Suprapubic skin (tissue), 4 donors: ENCODE results near the gene FAM229B. TPM values are rescaled to one million over a fixed set of nuclear protein-coding genes. Genes with fewer than 3 reads are reported as not detected.

ENCODE experiments used
- DNase-seq, 2 donors: peaks; one replicate each; pipeline ENCODE4 v3.0.0-alpha.2; 2019; ENCODE audit warnings: low spot score in 2 of 2
- H3K27ac ChIP-seq: fragments of 200-600 bp; sonication (generic); one replicate; pipeline ENCODE4 v1.5.1; 2019
- H3K27me3 ChIP-seq: fragments of 200-600 bp; sonication (generic); one replicate; pipeline ENCODE4 v1.5.1; 2019
- H3K36me3 ChIP-seq: fragments of 200-600 bp; sonication (generic); one replicate; pipeline ENCODE4 v1.5.1; 2019
- H3K4me1 ChIP-seq: fragments of 200-600 bp; sonication (generic); one replicate; pipeline ENCODE4 v1.5.1; 2019
- H3K4me3 ChIP-seq: fragments of 200-600 bp; sonication (generic); one replicate; pipeline ENCODE4 v1.5.1; 2019; ENCODE audit warnings: mild to moderate bottlenecking
- H3K9me3 ChIP-seq: fragments of 200-600 bp; sonication (generic); one replicate; pipeline ENCODE4 v1.5.1; 2019
- EP300 ChIP-seq: sonication (generic); formaldehyde crosslinking; IDR thresholded peaks from one replicate; pipeline ENCODE4 v1.6.1; 2017; ENCODE audit warnings: antibody characterized with exemption
- POLR2A ChIP-seq, 2 donors: fragments of 450-650 bp; IDR thresholded peaks; one replicate each; pipeline ENCODE4 v1.6.1; 2017; ENCODE audit warnings: antibody characterized with exemption in 2 of 2, mild to moderate bottlenecking in 2 of 2, moderate library complexity in 2 of 2
- POLR2AphosphoS5 ChIP-seq, 3 donors: sonication (generic); formaldehyde crosslinking; IDR thresholded peaks; one replicate each; pipeline ENCODE4 v1.6.1; 2017; ENCODE audit warnings: antibody characterized with exemption in 3 of 3
- WGBS: methylation state at CpG from one replicate; pipeline ENCODE4 v1.1.5; 2018; 5-methylcytosine and 5-hydroxymethylcytosine counted together
- total RNA-seq, 4 donors: library from RNA; depleted of rRNA; stranded (reverse); fragments of >200 nt; gene quantifications; one replicate each; pipeline ENCODE4 v1.1.0, GENCODE V29; 2016
- TF ChIP-seq, protein P1 (sequence below), 2 donors: fragments of 200-600 bp in 1 of 2; fragments of 450-650 bp in 1 of 2; sonication (generic) in 1 of 2; IDR thresholded peaks; one replicate each; pipeline ENCODE4 v1.5.1; 2016 to 2019; ENCODE audit warnings: antibody characterized with exemption in 2 of 2, mild to moderate bottlenecking in 1 of 2, moderate library complexity in 1 of 2

FAM229B gene
- total RNA-seq: 1 to 10 TPM in 3 of 4 donors, under 1 TPM in 1; 0.72 to 3.9 (median 2.4) TPM

DNA sequence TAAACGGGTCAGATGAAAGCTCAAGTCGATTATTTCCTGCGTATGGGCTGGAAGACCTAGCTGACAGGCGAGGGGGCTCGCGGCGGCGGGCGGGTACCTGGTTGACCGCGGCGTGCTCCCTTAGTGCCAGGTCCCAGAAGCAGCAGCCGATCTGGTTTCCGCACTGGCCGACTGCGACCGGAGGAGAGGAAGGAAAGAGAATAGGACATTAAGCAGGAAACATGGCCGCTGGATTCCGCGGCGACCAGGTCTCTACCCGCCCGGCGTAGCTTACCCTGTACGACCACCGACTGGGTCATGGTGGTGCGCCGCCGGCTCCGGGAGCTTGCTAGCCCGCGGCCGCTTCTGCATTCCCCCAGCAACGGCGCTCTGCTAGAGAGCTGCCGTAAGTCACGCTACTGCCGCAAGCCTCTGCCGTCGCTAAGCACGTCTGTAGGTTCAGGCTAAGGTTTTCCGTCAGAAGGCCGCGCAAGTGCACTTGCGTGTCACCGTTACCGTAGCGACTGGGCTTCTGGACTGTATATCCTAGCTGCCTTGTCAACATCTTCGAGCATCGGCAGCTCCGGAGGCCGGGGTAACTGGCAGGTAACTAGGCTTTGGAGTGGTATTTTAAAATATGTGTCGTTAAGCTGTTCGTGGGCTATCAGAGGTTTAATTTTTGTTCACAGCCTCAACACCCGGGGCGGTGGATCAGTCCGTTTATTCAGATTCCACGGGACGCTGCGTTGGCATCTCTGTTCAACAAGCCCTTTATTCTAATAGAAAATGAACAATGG lies at the start of gene FAM229B, which contains the start of gene TUBE1:
Gene FAM229B, plus strand, starts transcription at position 456 of the 776 bp plus-strand sequence. CDS start 11,693 bp downstream, outside the sequence.
Gene TUBE1, minus strand, starts transcription at position 347 of the 776 bp plus-strand sequence. Its CDS starts 48 bp downstream, at position 299.
- H3K36me3 ChIP-seq: peaks cover 4% of the 10 kb centered on the region
- TF ChIP-seq POLR2AphosphoS5 (IDR thresholded peaks at IDR 0.05): peak in 1 of 3 donors; percentile 68
- peak; percentile 29 to 73 for TF ChIP-seq POLR2A (IDR thresholded peaks at IDR 0.05)
- TF ChIP-seq EP300: no peak
- TF ChIP-seq, protein P1, sequence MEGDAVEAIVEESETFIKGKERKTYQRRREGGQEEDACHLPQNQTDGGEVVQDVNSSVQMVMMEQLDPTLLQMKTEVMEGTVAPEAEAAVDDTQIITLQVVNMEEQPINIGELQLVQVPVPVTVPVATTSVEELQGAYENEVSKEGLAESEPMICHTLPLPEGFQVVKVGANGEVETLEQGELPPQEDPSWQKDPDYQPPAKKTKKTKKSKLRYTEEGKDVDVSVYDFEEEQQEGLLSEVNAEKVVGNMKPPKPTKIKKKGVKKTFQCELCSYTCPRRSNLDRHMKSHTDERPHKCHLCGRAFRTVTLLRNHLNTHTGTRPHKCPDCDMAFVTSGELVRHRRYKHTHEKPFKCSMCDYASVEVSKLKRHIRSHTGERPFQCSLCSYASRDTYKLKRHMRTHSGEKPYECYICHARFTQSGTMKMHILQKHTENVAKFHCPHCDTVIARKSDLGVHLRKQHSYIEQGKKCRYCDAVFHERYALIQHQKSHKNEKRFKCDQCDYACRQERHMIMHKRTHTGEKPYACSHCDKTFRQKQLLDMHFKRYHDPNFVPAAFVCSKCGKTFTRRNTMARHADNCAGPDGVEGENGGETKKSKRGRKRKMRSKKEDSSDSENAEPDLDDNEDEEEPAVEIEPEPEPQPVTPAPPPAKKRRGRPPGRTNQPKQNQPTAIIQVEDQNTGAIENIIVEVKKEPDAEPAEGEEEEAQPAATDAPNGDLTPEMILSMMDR (IDR thresholded peaks at IDR 0.05): no peak
- WGBS: 1% methylated on average over 25 of the region's 60 CpGs
- peak within 1 kb of the TSS; percentile 95 for H3K4me3 ChIP-seq
- peak; percentile 91 to 93 for DNase-seq
- no peaks in the 10 kb centered on the region for H3K27me3 ChIP-seq
- H3K4me1 ChIP-seq: peaks cover 17% of the 10 kb centered on the region
- peak within 1 kb of the TSS; percentile 90 for H3K27ac ChIP-seq
- H3K9me3 ChIP-seq: no peaks in the 10 kb centered on the region

GRCh38 chr6:112037783-112038216 lies 49.6 kb upstream of the FAM229B start:
- Histone ChIP-seq H3K36me3 (no peaks in the 10 kb centered on the region), H3K27me3 (no peaks in the 10 kb centered on the region), H3K9me3 (no peaks in the 10 kb centered on the region), H3K4me3 (no peak overlapping the region), H3K27ac (peak overlapping the region; percentile 90), H3K4me1 (peaks cover 62% of the 10 kb centered on the region)
- DNase-seq: peak; percentile 88 to 93
- 34% methylated on average over 7 of the region's 8 CpGs for WGBS
- TF ChIP-seq POLR2AphosphoS5 (IDR thresholded peaks at IDR 0.05) (peak in 2 of 3 donors; percentile 64 to 78), POLR2A (IDR thresholded peaks at IDR 0.05) (peak in 1 of 2 donors; percentile 45)
- TF ChIP-seq, protein P1 (IDR thresholded peaks at IDR 0.05): no peak

GRCh38 chr6:112038268-112038667 lies 49.1 kb upstream of the FAM229B start:
- TF ChIP-seq EP300 (no peak), POLR2A (IDR thresholded peaks at IDR 0.05) (no peak), POLR2AphosphoS5 (IDR thresholded peaks at IDR 0.05) (no peak)
- TF ChIP-seq, protein P1 (IDR thresholded peaks at IDR 0.05): no peak
- no peak overlapping the region for H3K4me3 ChIP-seq
- peaks cover 63% of the 10 kb centered on the region for H3K4me1 ChIP-seq
- peak overlapping the region; percentile 90 for H3K27ac ChIP-seq
- H3K36me3 ChIP-seq: no peaks in the 10 kb centered on the region
- no peaks in the 10 kb centered on the region for H3K9me3 ChIP-seq
- no peak for DNase-seq
- H3K27me3 ChIP-seq: no peaks in the 10 kb centered on the region
- WGBS: 70% methylated on average over 5 of the region's 5 CpGs

GRCh38 chr6:112038756-112039430 lies 48.5 kb upstream of the FAM229B start:
- H3K9me3 ChIP-seq: no peaks in the 10 kb centered on the region
- DNase-seq: peak in 1 of 2 donors; percentile 80
- TF ChIP-seq POLR2A (IDR thresholded peaks at IDR 0.05) (no peak), POLR2AphosphoS5 (IDR thresholded peaks at IDR 0.05) (peak in 1 of 3 donors; percentile 28)
- TF ChIP-seq, protein P1 (IDR thresholded peaks at IDR 0.05): no peak
- no peak overlapping the region for H3K4me3 ChIP-seq
- peaks cover 61% of the 10 kb centered on the region for H3K4me1 ChIP-seq
- H3K27me3 ChIP-seq: no peaks in the 10 kb centered on the region
- no peaks in the 10 kb centered on the region for H3K36me3 ChIP-seq
- H3K27ac ChIP-seq: peak overlapping the region; percentile 90
- 81% methylated on average over 15 of the region's 15 CpGs for WGBS

DNA sequence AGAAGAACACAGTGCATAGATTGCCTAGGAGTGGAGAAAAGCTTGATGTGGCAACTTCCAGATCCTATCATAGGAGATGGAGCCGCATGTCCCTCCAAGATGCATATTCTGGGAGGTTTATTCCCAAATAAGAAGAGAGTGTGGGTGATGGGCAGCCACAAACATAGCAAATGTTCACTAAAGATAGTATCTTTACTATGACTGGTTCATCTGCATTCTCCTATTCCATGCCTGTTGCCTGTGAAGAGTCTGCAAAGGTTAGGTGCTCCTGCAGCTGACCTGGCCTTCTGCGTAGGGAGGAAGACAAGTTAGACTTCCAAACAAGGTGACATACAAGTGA lies 48.0 kb upstream of the FAM229B start:
- Histone ChIP-seq H3K9me3 (no peaks in the 10 kb centered on the region), H3K4me1 (peaks cover 61% of the 10 kb centered on the region), H3K27me3 (no peaks in the 10 kb centered on the region), H3K36me3 (no peaks in the 10 kb centered on the region), H3K4me3 (no peak overlapping the region), H3K27ac (peak overlapping the region; percentile 90)
- no peak for TF ChIP-seq POLR2AphosphoS5 (IDR thresholded peaks at IDR 0.05)
- no peak for TF ChIP-seq POLR2A (IDR thresholded peaks at IDR 0.05)
- TF ChIP-seq, protein P1 (IDR thresholded peaks at IDR 0.05): no peak
- no peak for TF ChIP-seq EP300
- DNase-seq: no peak
- WGBS: 67% methylated on average over 2 of the region's 2 CpGs
